Natural killer cell treated with Interleukin-12 subunit alpha and Interleukin-12 subunit beta and Interleukin-15 and Interleukin-18, amount 100 ng/mL, for 72 hours (primary cell): ENCODE measurements around the gene PALLD. TPM values are rescaled to one million over a fixed set of nuclear protein-coding genes. Genes with fewer than 3 reads are reported as not detected.

Source experiments
- ATAC-seq, 2 donors: fragments of 150-1000 bp; cut with Tn5 transposase in 1 of 2; sonication (Bioruptor Pico), chemical (Tn5 transposase) in 1 of 2; 2 replicates each; pipeline ENCODE4 v1.10.0; 2021
- DNase-seq: peaks from one replicate; pipeline ENCODE4 v3.0.0; 2022; ENCODE audit warnings: low spot score
- H3K27ac Mint-ChIP-seq, 2 donors: 1 replicate in 1 of 2; 2 replicates in 1 of 2; pipeline ENCODE4 v1.8.0; 2022; ENCODE audit warnings: mixed read lengths in 2 of 2, mild to moderate bottlenecking in 1 of 2, moderate library complexity in 1 of 2
- H3K27me3 Mint-ChIP-seq, 2 donors: 1 replicate in 1 of 2; 2 replicates in 1 of 2; pipeline ENCODE4 v1.8.0; 2022; ENCODE audit warnings: mixed read lengths in 2 of 2
- H3K36me3 Mint-ChIP-seq: one replicate; pipeline ENCODE4 v1.8.0; 2022; ENCODE audit warnings: mixed read lengths
- H3K4me1 Mint-ChIP-seq, 2 donors: 1 replicate in 1 of 2; 2 replicates in 1 of 2; pipeline ENCODE4 v1.8.0; 2022; ENCODE audit warnings: low read depth in 2 of 2, mixed read lengths in 2 of 2, mild to moderate bottlenecking in 1 of 2
- H3K4me3 Mint-ChIP-seq: one replicate; pipeline ENCODE4 v1.8.0; 2022; ENCODE audit warnings: mixed read lengths
- H3K9me3 Mint-ChIP-seq: 2 replicates; pipeline ENCODE4 v1.8.0; 2022; ENCODE audit warnings: mixed read lengths
- total RNA-seq, 2 donors: library from RNA; stranded (reverse); gene quantifications; one replicate each; pipeline ENCODE4 v1.2.3, GENCODE V29; 2022

The PALLD gene
- total RNA-seq, 2 donors from 2014 or later: 0.52 to 11.0 TPM

DNA sequence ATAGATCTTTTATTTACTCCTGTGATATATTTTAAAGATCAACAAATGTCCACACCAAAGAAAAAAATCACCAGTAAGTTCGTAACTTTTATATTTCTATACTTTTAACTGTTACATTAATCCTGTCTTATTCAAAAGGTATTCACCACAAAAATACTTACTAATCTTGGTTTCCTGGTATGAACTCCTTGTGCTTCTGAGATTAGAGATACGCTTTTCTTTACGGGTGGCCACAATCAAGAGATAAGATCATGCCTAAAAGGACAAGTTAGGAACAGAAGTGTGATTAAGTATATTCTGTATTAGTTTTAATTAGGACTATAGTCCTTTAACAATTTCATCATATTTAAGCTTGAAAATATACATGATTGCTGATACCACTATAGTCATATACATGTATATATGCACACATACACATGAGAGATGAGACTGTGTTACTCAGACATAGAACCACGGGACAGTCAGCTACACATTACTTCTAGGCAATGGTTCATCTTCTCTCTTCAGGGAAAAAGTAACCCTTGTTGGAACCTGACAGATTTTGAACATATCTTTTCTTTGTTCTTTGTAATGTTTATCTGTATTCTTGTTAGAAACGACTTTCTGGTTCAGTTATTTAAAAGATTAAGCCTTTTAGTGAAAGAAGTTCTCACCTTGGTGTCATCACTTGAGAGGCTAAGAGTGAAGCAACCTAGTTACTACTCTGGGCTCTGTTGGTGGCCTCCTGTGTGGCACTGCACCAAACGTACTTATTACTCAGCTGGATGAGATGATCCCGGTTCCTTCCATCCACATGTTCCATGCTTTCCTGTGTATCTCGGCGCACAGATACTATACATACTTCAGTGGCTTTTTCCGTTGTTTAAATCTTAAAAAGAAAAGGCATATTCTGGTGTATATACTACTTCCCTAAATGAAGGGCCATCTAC lies 367.1 kb downstream of the PALLD start:
- ATAC-seq (peak in 1 of 2 donors; percentile 39), DNase-seq (no peak)
- Mint-ChIP-seq H3K4me1 (peaks cover 0 to 5% of the 10 kb centered on the region in 2 donors), H3K4me3 (no peak overlapping the region), H3K36me3 (no peaks in the 10 kb centered on the region), H3K27ac (peak overlapping the region in 1 of 2 donors; percentile 17), H3K9me3 (no peaks in the 10 kb centered on the region), H3K27me3 (peaks cover 0 to 2% of the 10 kb centered on the region in 2 donors)

DNA sequence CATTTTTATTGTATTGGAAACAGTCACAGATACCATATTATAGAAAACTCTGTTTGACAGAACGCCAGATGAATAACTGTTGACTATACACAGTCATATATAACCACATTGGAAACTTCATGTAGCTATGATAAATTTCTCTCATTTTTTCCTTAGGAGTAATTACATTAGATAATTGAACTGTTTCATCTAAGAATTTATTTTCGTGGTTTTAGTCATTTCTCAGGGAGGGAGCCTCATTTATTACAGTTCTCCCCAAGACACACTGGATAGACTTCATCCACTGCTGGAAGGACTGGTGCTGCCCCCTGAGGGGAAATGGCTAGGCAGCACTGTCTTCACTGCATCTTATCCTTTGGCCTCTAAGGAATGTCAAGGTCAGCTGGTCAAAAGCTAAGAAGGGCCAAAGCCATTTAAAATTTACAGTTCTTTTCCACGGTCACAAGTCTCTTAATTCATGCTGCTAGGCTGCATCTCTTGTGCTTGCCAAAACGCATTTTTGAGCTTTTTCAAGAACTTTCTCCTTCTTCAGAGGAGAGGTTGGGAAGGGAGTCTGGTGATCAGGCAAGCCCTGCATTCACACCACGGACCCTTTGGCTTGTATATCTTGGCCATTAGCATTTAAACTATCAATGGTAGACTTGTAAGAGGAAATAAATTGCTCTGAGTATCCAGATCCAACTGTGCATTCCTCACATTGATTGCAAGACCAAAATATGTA lies 368.1 kb downstream of the PALLD start:
- no peak for DNase-seq
- no peaks in the 10 kb centered on the region for H3K36me3 Mint-ChIP-seq
- no peak overlapping the region for H3K4me3 Mint-ChIP-seq
- no peak for ATAC-seq
- peaks cover 0 to 5% of the 10 kb centered on the region in 2 donors for H3K4me1 Mint-ChIP-seq
- H3K27ac Mint-ChIP-seq: no peak overlapping the region
- peaks cover 6 to 11% of the 10 kb centered on the region in 2 donors for H3K27me3 Mint-ChIP-seq
- no peaks in the 10 kb centered on the region for H3K9me3 Mint-ChIP-seq

DNA sequence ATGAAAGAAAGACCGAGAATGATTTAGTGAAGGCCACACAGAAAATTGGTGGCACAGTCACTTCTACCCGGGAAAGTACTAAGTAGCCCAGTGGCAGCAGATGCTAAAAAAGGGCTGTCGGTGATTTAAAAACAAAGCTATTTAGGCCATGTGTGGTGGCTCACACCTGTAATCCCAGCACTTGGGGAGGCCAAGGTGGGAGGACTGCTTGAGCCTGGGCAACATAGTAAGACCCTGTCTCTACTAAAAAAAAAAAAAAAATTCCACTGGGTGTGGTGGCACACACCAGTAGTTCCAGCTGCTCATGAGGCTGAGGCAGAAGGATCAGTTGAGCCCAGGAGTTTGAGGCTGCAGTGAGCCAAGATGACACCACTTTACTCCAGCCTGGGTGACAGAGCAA lies 369.0 kb downstream of the PALLD start:
- Mint-ChIP-seq H3K4me3 (no peak overlapping the region), H3K36me3 (no peaks in the 10 kb centered on the region), H3K27ac (no peak overlapping the region), H3K4me1 (peaks cover 0 to 5% of the 10 kb centered on the region in 2 donors), H3K9me3 (no peaks in the 10 kb centered on the region), H3K27me3 (peaks cover 6 to 11% of the 10 kb centered on the region in 2 donors)
- no peak for ATAC-seq
- no peak for DNase-seq

DNA sequence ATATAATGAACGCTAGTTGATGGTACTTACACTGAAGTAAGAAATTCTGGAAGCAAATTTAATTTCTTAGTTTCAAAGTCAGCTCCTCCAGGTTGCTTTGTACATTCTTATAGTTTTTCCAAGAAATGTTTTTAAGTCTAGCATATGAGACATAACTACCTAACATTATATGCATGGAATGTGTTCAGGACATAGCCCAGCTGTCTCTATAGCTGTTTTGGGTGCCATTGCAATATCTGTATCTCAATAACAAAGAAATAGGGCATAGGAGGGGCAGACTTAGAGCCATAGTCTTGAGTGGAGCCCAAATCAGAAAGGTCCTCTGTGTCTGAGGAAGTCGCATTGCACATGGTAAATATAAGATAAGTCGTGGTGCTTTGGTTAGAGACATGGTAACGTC lies 369.8 kb downstream of the PALLD start:
- DNase-seq (no peak), ATAC-seq (no peak)
- H3K27ac Mint-ChIP-seq: no peak overlapping the region
- H3K36me3 Mint-ChIP-seq: no peaks in the 10 kb centered on the region
- H3K4me1 Mint-ChIP-seq: peaks cover 0 to 5% of the 10 kb centered on the region in 2 donors
- H3K27me3 Mint-ChIP-seq: peaks cover 6 to 11% of the 10 kb centered on the region in 2 donors
- no peaks in the 10 kb centered on the region for H3K9me3 Mint-ChIP-seq
- no peak overlapping the region for H3K4me3 Mint-ChIP-seq

DNA sequence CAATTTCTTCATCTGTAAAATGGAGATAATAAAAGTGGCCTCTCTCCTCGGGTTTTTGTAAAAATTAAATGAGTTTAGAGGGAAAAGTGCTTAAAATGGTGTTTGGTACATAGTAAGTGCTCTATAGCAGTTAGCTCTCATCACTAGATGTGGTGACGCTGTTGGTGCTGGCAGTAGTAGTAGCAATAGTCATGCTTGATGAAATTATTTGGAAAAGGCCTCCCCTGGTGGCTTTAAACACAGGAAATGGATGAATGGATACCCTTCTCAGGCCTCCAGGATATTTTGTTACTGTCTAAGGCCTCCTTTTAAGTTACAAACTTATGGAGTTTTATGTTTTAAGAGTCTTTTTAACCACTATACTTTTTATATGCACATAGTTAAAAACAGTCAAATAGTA lies 370.3 kb downstream of the PALLD start:
- Mint-ChIP-seq H3K4me1 (peaks cover 0 to 5% of the 10 kb centered on the region in 2 donors), H3K27ac (no peak overlapping the region), H3K27me3 (peaks cover 8 to 11% of the 10 kb centered on the region in 2 donors), H3K4me3 (no peak overlapping the region), H3K9me3 (no peaks in the 10 kb centered on the region), H3K36me3 (no peaks in the 10 kb centered on the region)
- no peak for DNase-seq
- ATAC-seq: no peak

GRCh38 chr4:168868044-168868781 lies 371.4 kb downstream of the PALLD start:
- Mint-ChIP-seq H3K27me3 (peaks cover 8 to 11% of the 10 kb centered on the region in 2 donors), H3K4me1 (peaks cover 0 to 2% of the 10 kb centered on the region in 2 donors), H3K27ac (no peak overlapping the region), H3K36me3 (no peaks in the 10 kb centered on the region), H3K4me3 (peak overlapping the region; percentile 2), H3K9me3 (no peaks in the 10 kb centered on the region)
- ATAC-seq (peak in 1 of 2 donors; percentile 45), DNase-seq (no peak)

DNA sequence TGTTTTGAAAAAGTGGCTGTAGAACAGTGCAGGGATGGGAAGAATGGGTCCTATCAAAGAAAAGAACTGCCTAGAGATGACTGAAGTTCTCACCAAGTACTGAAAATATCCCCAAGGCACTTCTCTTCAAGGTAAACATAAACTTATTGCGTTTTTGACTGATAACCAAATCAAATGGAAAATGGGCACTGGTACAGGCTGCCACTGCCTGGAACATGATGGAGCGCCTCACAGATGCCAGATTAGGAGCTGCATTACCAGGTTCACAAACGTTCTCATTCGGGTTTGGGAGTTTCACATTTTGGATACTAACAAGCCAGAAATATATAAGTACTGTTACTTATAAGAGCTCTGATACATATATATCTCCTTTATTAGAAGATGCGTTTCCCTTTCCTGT lies 371.9 kb downstream of the PALLD start:
- H3K4me1 Mint-ChIP-seq: no peaks in the 10 kb centered on the region
- H3K27ac Mint-ChIP-seq: no peak overlapping the region
- ATAC-seq: no peak
- H3K27me3 Mint-ChIP-seq: peaks cover 8 to 11% of the 10 kb centered on the region in 2 donors
- H3K4me3 Mint-ChIP-seq: peak overlapping the region; percentile 2
- no peak for DNase-seq
- H3K9me3 Mint-ChIP-seq: no peaks in the 10 kb centered on the region
- no peaks in the 10 kb centered on the region for H3K36me3 Mint-ChIP-seq

DNA sequence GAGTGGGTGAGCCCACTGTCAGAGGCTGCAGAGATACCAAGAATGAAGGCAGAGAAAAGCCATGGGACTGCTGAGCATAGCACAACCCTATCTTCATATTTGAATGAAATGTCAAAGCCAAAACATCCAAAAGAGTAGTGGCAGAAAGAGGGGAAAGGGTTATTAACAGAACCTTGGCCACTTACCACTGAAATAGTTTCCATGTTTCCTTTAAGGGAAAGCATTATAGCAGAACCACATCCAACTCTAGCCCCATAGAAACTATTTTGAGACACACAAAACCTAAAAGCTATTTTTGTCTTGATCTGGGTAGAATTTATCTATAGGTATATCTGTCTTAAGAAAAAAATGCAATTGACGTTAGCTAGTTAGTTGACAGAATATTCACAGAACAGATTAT lies 373.2 kb downstream of the PALLD start:
- DNase-seq (no peak), ATAC-seq (no peak)
- Mint-ChIP-seq H3K36me3 (no peaks in the 10 kb centered on the region), H3K4me3 (no peak overlapping the region), H3K27ac (no peak overlapping the region), H3K27me3 (peaks cover 11% of the 10 kb centered on the region in 2 donors), H3K4me1 (no peaks in the 10 kb centered on the region), H3K9me3 (no peaks in the 10 kb centered on the region)

DNA sequence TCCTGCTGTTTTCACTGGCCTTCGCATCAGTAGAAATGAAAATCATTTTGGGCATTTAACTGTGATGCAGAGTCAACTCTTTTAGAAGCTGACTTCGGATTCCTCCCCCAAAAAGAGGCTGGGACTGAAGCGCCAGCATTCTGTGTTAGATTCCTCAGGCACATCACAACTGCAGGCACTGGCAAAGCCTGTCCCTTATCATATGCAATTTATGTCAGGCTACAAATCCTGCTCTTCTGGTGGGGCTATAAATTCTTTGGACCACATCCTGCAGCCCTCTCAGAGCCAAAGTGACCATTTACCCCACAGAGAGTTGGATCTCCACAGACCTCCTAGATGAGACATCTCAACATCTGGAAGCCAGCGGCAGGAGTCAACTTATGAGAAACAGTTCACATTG lies 374.8 kb downstream of the PALLD start:
- no peak for ATAC-seq

DNA sequence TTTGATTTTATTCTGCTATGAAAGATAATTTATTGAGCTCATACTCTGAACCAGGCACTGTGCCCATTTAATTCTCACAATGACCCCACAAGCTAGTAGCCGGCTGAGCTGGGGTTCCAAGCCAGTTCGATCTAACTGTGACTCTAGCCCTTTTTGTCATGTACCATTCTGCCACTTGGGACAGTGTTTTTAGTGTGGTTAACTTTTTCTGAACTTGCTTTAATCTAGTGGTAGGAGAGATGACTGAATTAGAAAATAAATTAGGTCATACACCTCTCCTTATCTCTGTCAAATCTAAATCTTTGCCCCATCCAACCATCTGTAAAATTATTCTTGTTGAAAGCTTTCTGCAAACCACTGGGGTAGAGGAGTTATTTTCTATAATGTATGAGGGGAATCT lies 377.2 kb downstream of the PALLD start:
- no peak for ATAC-seq
- H3K36me3 Mint-ChIP-seq: no peaks in the 10 kb centered on the region
- no peaks in the 10 kb centered on the region for H3K9me3 Mint-ChIP-seq

More for the DNA sequence above, 374.8 kb downstream of the PALLD start:
- Mint-ChIP-seq H3K9me3 (no peaks in the 10 kb centered on the region), H3K36me3 (no peaks in the 10 kb centered on the region), H3K4me3 (no peak overlapping the region), H3K27me3 (peaks cover 13 to 17% of the 10 kb centered on the region in 2 donors), H3K4me1 (no peaks in the 10 kb centered on the region), H3K27ac (no peak overlapping the region)
- DNase-seq: no peak

DNA sequence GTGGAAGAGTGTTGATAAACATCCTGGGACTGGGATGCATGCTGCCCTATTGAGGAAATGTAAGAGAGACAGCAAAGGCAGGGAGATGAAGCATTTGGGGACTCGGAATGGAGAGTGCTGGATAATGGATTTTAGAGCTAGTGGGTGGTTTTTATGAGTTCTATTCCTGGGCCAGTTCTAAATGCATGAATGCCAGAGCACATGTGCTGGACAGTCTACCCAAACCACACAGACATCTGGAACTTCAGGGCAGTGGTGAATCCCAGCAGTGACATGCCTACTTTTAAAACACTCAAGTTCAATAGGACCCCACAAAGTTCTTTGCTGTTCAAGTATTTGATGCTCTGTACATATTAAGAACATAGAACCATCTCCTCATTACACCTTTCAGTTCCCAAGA lies 379.3 kb downstream of the PALLD start:
- DNase-seq (no peak), ATAC-seq (no peak)
- Mint-ChIP-seq H3K4me1 (peaks cover 10 to 23% of the 10 kb centered on the region in 2 donors), H3K4me3 (peak overlapping the region; percentile 39), H3K9me3 (no peaks in the 10 kb centered on the region), H3K36me3 (no peaks in the 10 kb centered on the region), H3K27me3 (peaks cover 6 to 10% of the 10 kb centered on the region in 2 donors), H3K27ac (no peak overlapping the region)

More for the DNA sequence above, 377.2 kb downstream of the PALLD start:
- H3K27me3 Mint-ChIP-seq: peaks cover 14 to 16% of the 10 kb centered on the region in 2 donors
- no peak overlapping the region for H3K27ac Mint-ChIP-seq
- no peak overlapping the region for H3K4me3 Mint-ChIP-seq
- peaks cover 5 to 8% of the 10 kb centered on the region in 2 donors for H3K4me1 Mint-ChIP-seq
- DNase-seq: no peak

DNA sequence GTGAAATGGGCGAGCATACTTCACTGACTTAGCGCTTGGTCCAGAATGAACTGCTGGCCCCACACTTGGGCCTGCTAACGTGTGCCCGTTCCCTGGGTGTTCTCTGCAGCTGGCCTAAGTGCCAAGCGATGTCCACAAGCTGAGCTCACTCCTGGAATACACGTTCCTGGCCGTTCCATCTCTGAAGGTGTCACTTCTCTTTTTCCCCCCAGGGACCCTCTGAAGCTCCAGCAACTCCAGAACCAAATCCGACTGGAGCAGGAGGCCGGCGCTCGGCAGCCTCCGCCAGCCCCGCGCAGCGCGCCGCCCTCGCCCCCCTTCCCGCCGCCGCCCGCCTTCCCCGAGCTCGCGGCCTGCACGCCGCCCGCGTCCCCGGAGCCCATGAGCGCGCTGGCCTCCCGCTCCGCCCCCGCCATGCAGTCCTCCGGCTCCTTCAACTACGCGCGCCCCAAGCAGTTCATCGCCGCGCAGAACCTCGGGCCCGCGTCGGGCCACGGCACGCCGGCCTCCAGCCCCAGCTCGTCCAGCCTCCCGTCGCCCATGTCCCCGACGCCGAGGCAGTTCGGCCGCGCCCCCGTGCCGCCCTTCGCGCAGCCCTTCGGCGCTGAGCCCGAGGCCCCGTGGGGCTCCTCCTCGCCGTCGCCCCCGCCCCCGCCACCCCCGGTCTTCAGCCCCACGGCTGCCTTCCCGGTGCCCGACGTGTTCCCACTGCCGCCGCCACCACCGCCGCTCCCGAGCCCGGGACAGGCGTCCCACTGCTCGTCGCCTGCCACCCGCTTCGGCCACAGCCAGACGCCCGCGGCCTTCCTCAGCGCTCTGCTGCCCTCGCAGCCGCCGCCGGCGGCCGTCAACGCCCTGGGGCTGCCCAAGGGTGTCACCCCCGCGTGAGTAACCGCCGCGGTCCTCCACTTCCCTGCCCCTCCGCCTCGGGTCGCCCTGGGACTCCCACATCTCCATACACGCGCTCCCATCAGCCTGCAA lies 380.9 kb downstream of the PALLD start:
- peak overlapping the region; percentile 75 to 85 for H3K27ac Mint-ChIP-seq
- DNase-seq (peak; percentile 76), ATAC-seq (peak; percentile 85 to 88)
- H3K4me1 Mint-ChIP-seq: peaks cover 12 to 23% of the 10 kb centered on the region in 2 donors
- H3K36me3 Mint-ChIP-seq: no peaks in the 10 kb centered on the region
- peak overlapping the region; percentile 97 for H3K4me3 Mint-ChIP-seq
- H3K27me3 Mint-ChIP-seq: peaks cover 6 to 8% of the 10 kb centered on the region in 2 donors
- no peaks in the 10 kb centered on the region for H3K9me3 Mint-ChIP-seq
